Neural crest cell (in vitro differentiated cells): Measurements from ENCODE around the gene NUDT2. TPM values are rescaled to one million over a fixed set of nuclear protein-coding genes. Genes with fewer than 3 reads are reported as not detected.

Experiments
- DNase-seq: peaks from one replicate; pipeline ENCODE4 v3.0.0; 2021; ENCODE audit warnings: low read depth, mixed read lengths, low spot score
- H3K27ac Mint-ChIP-seq: one replicate; pipeline ENCODE4 v1.8.0; 2021; ENCODE audit warnings: mild to moderate bottlenecking, mixed read lengths; ENCODE audit not compliant: unreplicated experiment
- H3K27me3 Mint-ChIP-seq: 2 replicates; pipeline ENCODE4 v1.8.0; 2021; ENCODE audit warnings: low read depth, mild to moderate bottlenecking, mixed read lengths
- H3K36me3 Mint-ChIP-seq: 2 replicates; pipeline ENCODE4 v1.8.0; 2021; ENCODE audit warnings: low read depth, mild to moderate bottlenecking, mixed read lengths
- H3K4me1 Mint-ChIP-seq: 2 replicates; pipeline ENCODE4 v1.8.0; 2021; ENCODE audit warnings: mixed read lengths
- H3K4me3 Mint-ChIP-seq: one replicate; pipeline ENCODE4 v1.8.0; 2021; ENCODE audit warnings: mild to moderate bottlenecking, mixed read lengths
- H3K9me3 Mint-ChIP-seq: 2 replicates; pipeline ENCODE4 v1.8.0; 2021; ENCODE audit warnings: mixed read lengths
- CTCF ChIP-seq: fragments of 200-600 bp; sonication (generic); conservative IDR thresholded peaks from 2 replicates; pipeline ENCODE4 v1.5.0; 2021; ENCODE audit warnings: antibody characterized with exemption, mild to moderate bottlenecking
- long read RNA-seq: library from polyadenylated mRNA; unstranded; transcript quantifications from one replicate; pipeline ENCODE4 v2.0.0, GENCODE V29; 2020
- total RNA-seq: library from RNA; stranded (reverse); gene quantifications from 2 replicates; pipeline ENCODE4 v1.2.1, GENCODE V29; 2021

Gene NUDT2
- 17.8 and 19.8 TPM in 2 replicates for total RNA-seq
- long read RNA-seq, transcript NUDT2-201 (4 exons, 960 nt), result major isoform, 6 of 11 reads
- long read RNA-seq, partial matches to known transcripts, result 1 of 11 reads
- long read RNA-seq, other reads (novel, unspliced or antisense), result 1 of 11 reads

GRCh38 chr9:34328987-34329832 lies at the start of gene NUDT2, which contains the start of gene KIF24:
TSS of gene NUDT2 (plus strand) at chr9:34329569. CDS start at chr9:34339040, 9,471 bp downstream.
TSS of gene KIF24 (minus strand) at chr9:34329268. CDS start at chr9:34311346, 17,922 bp downstream.
- TF ChIP-seq CTCF, result no peak
- Mint-ChIP-seq H3K27ac (peak within 1 kb of the TSS; percentile 98), H3K4me1 (peaks cover 51% of the 10 kb centered on the region), H3K9me3 (no peaks in the 10 kb centered on the region), H3K36me3 (no peaks in the 10 kb centered on the region), H3K27me3 (no peaks in the 10 kb centered on the region), H3K4me3 (peak within 1 kb of the TSS; percentile 92)
- peak; percentile 89 for DNase-seq

- Mint-ChIP-seq H3K27ac (no peak overlapping the region), H3K36me3 (peaks cover 6% of the 10 kb centered on the region), H3K4me1 (no peaks in the 10 kb centered on the region), H3K4me3 (no peak overlapping the region), H3K27me3 (no peaks in the 10 kb centered on the region), H3K9me3 (no peaks in the 10 kb centered on the region)
- DNase-seq, result no peak
- TF ChIP-seq CTCF, result no peak
Measured at GRCh38 chr9:34282096-34282495, 47.3 kb upstream of the NUDT2 start.

GRCh38 chr9:34289159-34289558 lies 40.2 kb upstream of the NUDT2 start:
- Mint-ChIP-seq H3K36me3 (peaks cover 6% of the 10 kb centered on the region), H3K27ac (no peak overlapping the region)
- no peak for DNase-seq

GRCh38 chr9:34291023-34291422 lies 38.3 kb upstream of the NUDT2 start:
- no peak for TF ChIP-seq CTCF
- Mint-ChIP-seq H3K4me3 (no peak overlapping the region), H3K9me3 (no peaks in the 10 kb centered on the region), H3K4me1 (no peaks in the 10 kb centered on the region), H3K36me3 (peaks cover 10% of the 10 kb centered on the region), H3K27ac (no peak overlapping the region), H3K27me3 (no peaks in the 10 kb centered on the region)
- no peak for DNase-seq

More at GRCh38 chr9:34289159-34289558, 40.2 kb upstream of the NUDT2 start:
- Mint-ChIP-seq H3K9me3 (no peaks in the 10 kb centered on the region), H3K4me1 (no peaks in the 10 kb centered on the region), H3K4me3 (no peak overlapping the region), H3K27me3 (no peaks in the 10 kb centered on the region)
- TF ChIP-seq CTCF, result no peak

GRCh38 chr9:34291423-34291822 lies 37.9 kb upstream of the NUDT2 start:
- DNase-seq, result no peak
- no peaks in the 10 kb centered on the region for H3K9me3 Mint-ChIP-seq
- H3K27me3 Mint-ChIP-seq, result no peaks in the 10 kb centered on the region
- H3K4me1 Mint-ChIP-seq, result no peaks in the 10 kb centered on the region
- H3K4me3 Mint-ChIP-seq, result no peak overlapping the region
- no peak for TF ChIP-seq CTCF
- H3K27ac Mint-ChIP-seq, result no peak overlapping the region
- H3K36me3 Mint-ChIP-seq, result peaks cover 8% of the 10 kb centered on the region
